ENCODE measurements around the gene LOXHD1.

- TF ChIP-seq EZH2 (IDR thresholded peaks at IDR 0.05; ENCODE audit: borderline replicate concordance, low read depth, low read length, poor library complexity, severe bottlenecking) (no peak), CTCF (conservative IDR thresholded peaks at IDR 0.05; ENCODE audit: low read depth, low read length) (no peak)
Observed at GRCh38 chr18:46484971-46485370, 172.0 kb downstream of the LOXHD1 start.
